HEK293 (cell line): ENCODE results near the gene PCDH9.
A peak's percentile ranks its signal among the peaks of the same experiment; 100 is the strongest.

ENCODE experiments used
- CTCF ChIA-PET: fragments of 350-600 bp; formaldehyde crosslinking; extraction: SDS; loops from one replicate; lab custom pipeline; 2021; ENCODE audit warnings: antibody characterized with exemption; lab: Yijun Ruan, JAX
- POLR2A ChIA-PET: fragments of 300-600 bp; formaldehyde crosslinking; extraction: SDS; loops from one replicate; lab custom pipeline; 2020; ENCODE audit warnings: antibody characterized with exemption, inconsistent platforms; lab: Yijun Ruan, JAX
- H3K27ac ChIP-seq: fragments of 200-500 bp; sonication (Bioruptor generic); 2 replicates; pipeline ENCODE4 v1.5.1; 2014; ENCODE audit warnings: low read depth, low read length, control low read depth, inconsistent platforms; ENCODE audit errors: extremely low read depth
- H3K36me3 ChIP-seq, 2 experiments: fragments of 200-500 bp in 1 of 2; sonication (Bioruptor generic) in 1 of 2; 1 replicate in 1 of 2; 2 replicates in 1 of 2; pipeline ENCODE4 v1.5.1; 2014 to 2017; ENCODE audit warnings: inconsistent platforms in 2 of 2, low read length in 2 of 2; ENCODE audit not compliant: control insufficient read depth in 2 of 2, insufficient read depth in 1 of 2
- H3K4me1 ChIP-seq: fragments of 200-500 bp; sonication (Bioruptor generic); 2 replicates; pipeline ENCODE4 v1.5.1; 2014; ENCODE audit warnings: mild to moderate bottlenecking, low read length, inconsistent platforms; ENCODE audit not compliant: control insufficient read depth, insufficient read depth
- H3K4me3 ChIP-seq: 2 replicates; pipeline ENCODE4 v1.5.1; 2011; ENCODE audit warnings: low read depth, mild to moderate bottlenecking, control low read depth, low read length, moderate library complexity
- H3K9me3 ChIP-seq: fragments of 200-500 bp; sonication (Bioruptor generic); 2 replicates; pipeline ENCODE4 v1.5.1; 2014; ENCODE audit warnings: low read depth, low read length, inconsistent platforms; ENCODE audit not compliant: control insufficient read depth, insufficient read depth
- ATF2 ChIP-seq: fragments of 450-650 bp; formaldehyde crosslinking; IDR thresholded peaks from 2 replicates; pipeline ENCODE4 v1.5.1; 2016; ENCODE audit warnings: missing biosample characterization, missing genetic modification characterization, low read depth
- GLIS1 ChIP-seq: fragments of 450-650 bp; formaldehyde crosslinking; IDR thresholded peaks from 2 replicates; pipeline ENCODE4 v1.5.1; 2016; ENCODE audit warnings: missing biosample characterization, missing genetic modification characterization
- KLF1 ChIP-seq: fragments of 450-650 bp; formaldehyde crosslinking; IDR thresholded peaks from 2 replicates; pipeline ENCODE4 v1.5.1; 2016; ENCODE audit warnings: missing biosample characterization, missing genetic modification characterization
- PRDM6 ChIP-seq: fragments of 450-650 bp; formaldehyde crosslinking; IDR thresholded peaks from 2 replicates; pipeline ENCODE4 v1.5.1; 2017; ENCODE audit warnings: missing biosample characterization, missing genetic modification characterization
- REPIN1 ChIP-seq: fragments of 450-650 bp; formaldehyde crosslinking; IDR thresholded peaks from 2 replicates; pipeline ENCODE4 v1.5.1; 2017; ENCODE audit warnings: missing biosample characterization, missing genetic modification characterization, low read depth
- SETDB1 ChIP-seq: IDR thresholded peaks from one replicate; pipeline ENCODE4 v1.6.1; 2017; ENCODE audit warnings: mild to moderate bottlenecking, low read length, moderate library complexity, mixed read lengths; ENCODE audit not compliant: insufficient read length
- SP3 ChIP-seq: fragments of 450-650 bp; formaldehyde crosslinking; IDR thresholded peaks from 2 replicates; pipeline ENCODE4 v1.5.1; 2016; ENCODE audit warnings: missing biosample characterization, missing genetic modification characterization
- SP7 ChIP-seq: fragments of 450-650 bp; formaldehyde crosslinking; IDR thresholded peaks from 2 replicates; pipeline ENCODE4 v1.5.1; 2016; ENCODE audit warnings: missing biosample characterization, missing genetic modification characterization
- TRIM28 ChIP-seq: IDR thresholded peaks from 2 replicates; pipeline ENCODE4 v1.6.1; 2011; ENCODE audit warnings: low read length, control low read depth, borderline replicate concordance
- ZBTB48 ChIP-seq: fragments of 450-650 bp; formaldehyde crosslinking; IDR thresholded peaks from 2 replicates; pipeline ENCODE4 v1.5.1; 2016; ENCODE audit warnings: missing biosample characterization, missing genetic modification characterization
- ZFHX2 ChIP-seq: fragments of 450-650 bp; formaldehyde crosslinking; conservative IDR thresholded peaks from 2 replicates; pipeline ENCODE4 v1.5.1; 2016; ENCODE audit warnings: missing biosample characterization, missing genetic modification characterization
- ZNF133 ChIP-seq: fragments of 450-650 bp; formaldehyde crosslinking; IDR thresholded peaks from 2 replicates; pipeline ENCODE4 v1.5.1; 2016; ENCODE audit warnings: missing biosample characterization, missing genetic modification characterization
- ZNF239 ChIP-seq: fragments of 450-650 bp; formaldehyde crosslinking; IDR thresholded peaks from 2 replicates; pipeline ENCODE4 v1.5.1; 2016; ENCODE audit warnings: missing biosample characterization, missing genetic modification characterization
- ZNF302 ChIP-seq: fragments of 450-650 bp; formaldehyde crosslinking; IDR thresholded peaks from 2 replicates; pipeline ENCODE4 v1.5.1; 2016; ENCODE audit warnings: missing biosample characterization, missing genetic modification characterization, low read depth
- ZNF324 ChIP-seq: fragments of 450-650 bp; formaldehyde crosslinking; IDR thresholded peaks from 2 replicates; pipeline ENCODE4 v1.5.1; 2016; ENCODE audit warnings: missing biosample characterization, missing genetic modification characterization
- ZNF350 ChIP-seq: fragments of 450-650 bp; formaldehyde crosslinking; IDR thresholded peaks from 2 replicates; pipeline ENCODE4 v1.5.0; 2017; ENCODE audit warnings: missing biosample characterization, mild to moderate bottlenecking, missing genetic modification characterization
- ZNF488 ChIP-seq: fragments of 450-650 bp; formaldehyde crosslinking; IDR thresholded peaks from 2 replicates; pipeline ENCODE4 v1.5.1; 2016; ENCODE audit warnings: missing biosample characterization, missing genetic modification characterization
- ZNF514 ChIP-seq: fragments of 450-650 bp; formaldehyde crosslinking; IDR thresholded peaks from 2 replicates; pipeline ENCODE4 v1.5.1; 2016; ENCODE audit warnings: missing biosample characterization, missing genetic modification characterization
- ZNF610 ChIP-seq: fragments of 450-650 bp; formaldehyde crosslinking; IDR thresholded peaks from 2 replicates; pipeline ENCODE4 v1.5.1; 2016; ENCODE audit warnings: missing biosample characterization, missing genetic modification characterization, borderline replicate concordance
- ZNF624 ChIP-seq: fragments of 450-650 bp; formaldehyde crosslinking; IDR thresholded peaks from 2 replicates; pipeline ENCODE4 v1.5.1; 2017; ENCODE audit warnings: missing biosample characterization, missing genetic modification characterization
- ZNF660 ChIP-seq: fragments of 450-650 bp; IDR thresholded peaks from 2 replicates; pipeline ENCODE4 v1.5.1; 2018; ENCODE audit warnings: missing biosample characterization, mild to moderate bottlenecking, missing genetic modification characterization
- ZNF692 ChIP-seq: fragments of 450-650 bp; formaldehyde crosslinking; IDR thresholded peaks from 2 replicates; pipeline ENCODE4 v1.5.1; 2016; ENCODE audit warnings: missing biosample characterization, missing genetic modification characterization
- ZNF747 ChIP-seq: fragments of 450-650 bp; formaldehyde crosslinking; IDR thresholded peaks from 2 replicates; pipeline ENCODE4 v1.5.1; 2016; ENCODE audit warnings: missing biosample characterization, missing genetic modification characterization
- ZNF843 ChIP-seq: fragments of 450-650 bp; formaldehyde crosslinking; IDR thresholded peaks from 2 replicates; pipeline ENCODE4 v1.5.1; 2016; ENCODE audit warnings: missing biosample characterization, missing genetic modification characterization
- TF ChIP-seq, protein P1 (sequence below): fragments of 450-650 bp; formaldehyde crosslinking; IDR thresholded peaks from 2 replicates; pipeline ENCODE4 v1.5.1; 2017; ENCODE audit warnings: missing biosample characterization, missing genetic modification characterization
- TF ChIP-seq, protein P2 (sequence below): fragments of 450-650 bp; formaldehyde crosslinking; IDR thresholded peaks from 2 replicates; pipeline ENCODE4 v1.5.1; 2016; ENCODE audit warnings: missing biosample characterization, missing genetic modification characterization
- TF ChIP-seq, protein P3 (sequence below): fragments of 450-650 bp; formaldehyde crosslinking; IDR thresholded peaks from 2 replicates; pipeline ENCODE4 v1.5.1; 2016; ENCODE audit warnings: missing biosample characterization, missing genetic modification characterization

PCDH9 gene

DNA sequence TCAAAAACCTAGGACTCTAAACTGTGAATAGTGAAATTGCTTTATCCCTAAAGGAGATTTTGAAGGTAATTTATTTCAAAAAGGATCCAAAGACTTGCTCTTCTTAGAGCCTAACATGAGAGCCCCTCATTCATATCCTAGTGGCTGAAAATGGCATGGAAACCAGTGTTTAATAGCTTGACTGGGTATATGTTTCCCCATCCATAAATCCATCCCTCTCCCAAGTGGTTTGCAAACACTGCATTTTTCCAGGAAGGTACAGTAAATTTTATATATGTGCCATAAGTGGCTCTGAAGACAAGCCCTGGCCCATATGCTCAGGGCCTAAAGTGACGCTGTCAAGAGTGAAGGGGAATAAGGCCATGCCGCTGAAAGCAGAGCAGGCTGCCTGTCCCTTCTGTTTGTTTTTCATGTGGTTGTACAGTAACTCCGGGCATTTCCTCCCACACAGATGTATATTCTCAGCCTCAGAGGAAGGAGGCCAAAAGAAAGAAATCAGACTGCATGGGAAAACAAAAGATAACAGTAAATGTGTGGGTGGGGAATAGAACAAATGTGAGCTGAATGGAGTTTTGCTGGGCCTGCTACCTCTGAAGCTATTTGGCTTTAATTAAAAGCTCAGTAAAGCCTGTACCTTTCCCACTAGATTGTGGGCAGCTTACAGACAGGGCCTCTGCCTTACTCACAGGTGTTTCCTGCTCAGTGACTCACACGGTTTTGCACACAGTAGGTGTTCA is 181.9 kb downstream of the PCDH9 start (continued):
- TF ChIP-seq ZNF488 (tag by site-specific recombination): no peak
- TF ChIP-seq ZNF350: no peak
- TF ChIP-seq ZBTB48 (tag by site-specific recombination): no peak
- TF ChIP-seq, protein P1, sequence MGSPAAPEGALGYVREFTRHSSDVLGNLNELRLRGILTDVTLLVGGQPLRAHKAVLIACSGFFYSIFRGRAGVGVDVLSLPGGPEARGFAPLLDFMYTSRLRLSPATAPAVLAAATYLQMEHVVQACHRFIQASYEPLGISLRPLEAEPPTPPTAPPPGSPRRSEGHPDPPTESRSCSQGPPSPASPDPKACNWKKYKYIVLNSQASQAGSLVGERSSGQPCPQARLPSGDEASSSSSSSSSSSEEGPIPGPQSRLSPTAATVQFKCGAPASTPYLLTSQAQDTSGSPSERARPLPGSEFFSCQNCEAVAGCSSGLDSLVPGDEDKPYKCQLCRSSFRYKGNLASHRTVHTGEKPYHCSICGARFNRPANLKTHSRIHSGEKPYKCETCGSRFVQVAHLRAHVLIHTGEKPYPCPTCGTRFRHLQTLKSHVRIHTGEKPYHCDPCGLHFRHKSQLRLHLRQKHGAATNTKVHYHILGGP (tag by site-specific recombination): no peak
- no peak for TF ChIP-seq ZNF692 (tag by site-specific recombination)
- TF ChIP-seq ZNF610 (tag by site-specific recombination): no peak
- TF ChIP-seq ZFHX2: peak; percentile 93
- TF ChIP-seq REPIN1 (tag by site-specific recombination): no peak
- no peak for TF ChIP-seq ZNF660 (tag by site-specific recombination)
- TF ChIP-seq ZNF239: no peak
- no peak for TF ChIP-seq SP3 (tag by site-specific recombination)
- TF ChIP-seq ZNF747 (tag by site-specific recombination): no peak
- no peak for TF ChIP-seq KLF1 (tag by site-specific recombination)
- TF ChIP-seq ZNF302 (tag by site-specific recombination): no peak
- TF ChIP-seq ZNF514 (tag by site-specific recombination): no peak
- no peak for TF ChIP-seq GLIS1
- no peak for TF ChIP-seq ZNF843
- no peak for TF ChIP-seq ATF2 (tag by site-specific recombination)
- TF ChIP-seq, protein P2, sequence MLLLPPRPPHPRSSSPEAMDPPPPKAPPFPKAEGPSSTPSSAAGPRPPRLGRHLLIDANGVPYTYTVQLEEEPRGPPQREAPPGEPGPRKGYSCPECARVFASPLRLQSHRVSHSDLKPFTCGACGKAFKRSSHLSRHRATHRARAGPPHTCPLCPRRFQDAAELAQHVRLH (tag by site-specific recombination): no peak
- TF ChIP-seq ZNF324 (tag by site-specific recombination): no peak
- peak; percentile 36 for TF ChIP-seq SETDB1
- TF ChIP-seq ZNF133: no peak

DNA sequence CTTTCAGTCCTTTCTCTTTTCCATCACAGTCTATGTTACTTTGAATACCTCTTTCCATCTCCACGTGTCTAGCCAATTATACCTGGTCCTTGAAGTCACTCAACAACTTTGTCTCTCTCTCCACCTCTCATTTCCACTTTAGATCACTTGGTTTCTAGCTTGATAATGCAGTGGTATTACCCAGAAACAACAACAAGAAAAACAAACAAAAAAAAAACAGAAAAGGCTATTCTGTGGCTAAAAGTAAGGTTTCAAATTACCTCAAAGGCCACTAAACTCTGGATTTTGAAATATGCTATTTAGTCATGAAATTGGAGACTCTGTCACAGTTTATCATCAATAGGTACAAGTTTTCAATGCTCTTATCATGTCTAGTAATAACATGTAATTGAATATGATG is 184.8 kb downstream of the PCDH9 start:
- H3K27ac ChIP-seq: no peak overlapping the region
- CTCF ChIA-PET: interaction anchor here (0.6 kb wide), 1 partner anchor 366 kb away, joined by 7 read pairs; no protein-coding TSS in a partner anchor
- H3K4me1 ChIP-seq: no peaks in the 10 kb centered on the region
- H3K9me3 ChIP-seq: no peaks in the 10 kb centered on the region
- no peak overlapping the region for H3K4me3 ChIP-seq
- no peaks in the 10 kb centered on the region for H3K36me3 ChIP-seq
- POLR2A ChIA-PET: no interaction called here
- TF ChIP-seq, protein P3, sequence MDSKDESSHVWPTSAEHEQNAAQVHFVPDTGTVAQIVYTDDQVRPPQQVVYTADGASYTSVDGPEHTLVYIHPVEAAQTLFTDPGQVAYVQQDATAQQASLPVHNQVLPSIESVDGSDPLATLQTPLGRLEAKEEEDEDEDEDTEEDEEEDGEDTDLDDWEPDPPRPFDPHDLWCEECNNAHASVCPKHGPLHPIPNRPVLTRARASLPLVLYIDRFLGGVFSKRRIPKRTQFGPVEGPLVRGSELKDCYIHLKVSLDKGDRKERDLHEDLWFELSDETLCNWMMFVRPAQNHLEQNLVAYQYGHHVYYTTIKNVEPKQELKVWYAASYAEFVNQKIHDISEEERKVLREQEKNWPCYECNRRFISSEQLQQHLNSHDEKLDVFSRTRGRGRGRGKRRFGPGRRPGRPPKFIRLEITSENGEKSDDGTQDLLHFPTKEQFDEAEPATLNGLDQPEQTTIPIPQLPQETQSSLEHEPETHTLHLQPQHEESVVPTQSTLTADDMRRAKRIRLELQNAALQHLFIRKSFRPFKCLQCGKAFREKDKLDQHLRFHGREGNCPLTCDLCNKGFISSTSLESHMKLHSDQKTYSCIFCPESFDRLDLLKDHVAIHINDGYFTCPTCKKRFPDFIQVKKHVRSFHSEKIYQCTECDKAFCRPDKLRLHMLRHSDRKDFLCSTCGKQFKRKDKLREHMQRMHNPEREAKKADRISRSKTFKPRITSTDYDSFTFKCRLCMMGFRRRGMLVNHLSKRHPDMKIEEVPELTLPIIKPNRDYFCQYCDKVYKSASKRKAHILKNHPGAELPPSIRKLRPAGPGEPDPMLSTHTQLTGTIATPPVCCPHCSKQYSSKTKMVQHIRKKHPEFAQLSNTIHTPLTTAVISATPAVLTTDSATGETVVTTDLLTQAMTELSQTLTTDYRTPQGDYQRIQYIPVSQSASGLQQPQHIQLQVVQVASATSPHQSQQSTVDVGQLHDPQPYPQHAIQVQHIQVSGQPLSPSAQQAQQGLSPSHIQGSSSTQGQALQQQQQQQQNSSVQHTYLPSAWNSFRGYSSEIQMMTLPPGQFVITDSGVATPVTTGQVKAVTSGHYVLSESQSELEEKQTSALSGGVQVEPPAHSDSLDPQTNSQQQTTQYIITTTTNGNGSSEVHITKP (tag by site-specific recombination): peak; percentile 47; the same call in 1 of the 2 replicates
- TF ChIP-seq SETDB1 (peak; percentile 19), TRIM28 (peak; percentile 74; the same call in 1 of the 2 replicates), PRDM6 (tag by site-specific recombination) (peak; percentile 73), SP7 (tag by site-specific recombination) (peak; percentile 61), ZNF624 (tag by site-specific recombination) (no peak), ZFHX2 (no peak)
